NB4 (cell line): ENCODE data around the gene ZIC4.

ENCODE experiments used
- DNase-seq: peaks from one replicate; pipeline ENCODE4 v3.0.0; 2010; ENCODE audit warnings: low read depth
- H3K4me3 ChIP-seq: one replicate; pipeline ENCODE4 v1.5.1; 2011; ENCODE audit warnings: mild to moderate bottlenecking, low read depth, low read length, moderate library complexity
- MYC ChIP-seq: IDR thresholded peaks from 2 replicates; pipeline ENCODE4 v1.6.1; 2011; ENCODE audit warnings: low read depth, low read length
- POLR2A ChIP-seq: IDR thresholded peaks from 2 replicates; pipeline ENCODE4 v1.6.1; 2011; ENCODE audit warnings: mild to moderate bottlenecking; ENCODE audit not compliant: insufficient read length; ENCODE audit errors: extremely low read depth
- TF ChIP-seq, protein P1 (sequence below): IDR thresholded peaks from 2 replicates; pipeline ENCODE4 v1.6.1; 2011; ENCODE audit warnings: low read depth, low read length
- TF ChIP-seq, protein P2 (sequence below): IDR thresholded peaks from one replicate; pipeline ENCODE4 v1.5.1; 2012; ENCODE audit warnings: low read depth, low read length

Gene ZIC4

GRCh38 chr3:147401421-147401820, 4.9 kb downstream of the ZIC4 start:
- no peak for DNase-seq
- no peak overlapping the region for H3K4me3 ChIP-seq
- no peak for TF ChIP-seq POLR2A

DNA sequence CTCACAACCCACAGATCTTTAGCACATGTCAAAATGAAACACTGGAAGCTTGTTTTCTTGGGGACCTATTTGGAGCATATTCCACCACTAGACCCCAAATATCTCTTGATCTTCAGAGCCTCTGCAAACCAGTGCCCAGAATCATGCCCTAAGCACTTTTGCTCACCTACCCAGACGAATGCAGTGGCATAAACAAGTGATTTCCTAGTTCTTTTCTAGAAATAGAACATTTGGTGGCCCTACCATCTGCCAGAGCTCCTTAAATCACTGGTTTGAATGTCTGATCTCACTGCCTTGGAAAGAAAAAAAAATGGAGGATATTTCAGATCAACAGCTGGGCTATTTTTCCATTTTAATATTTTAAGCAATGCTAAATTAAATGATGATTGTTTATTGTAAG, 5.3 kb downstream of the ZIC4 start:
- DNase-seq, result no peak
- TF ChIP-seq, protein P1, sequence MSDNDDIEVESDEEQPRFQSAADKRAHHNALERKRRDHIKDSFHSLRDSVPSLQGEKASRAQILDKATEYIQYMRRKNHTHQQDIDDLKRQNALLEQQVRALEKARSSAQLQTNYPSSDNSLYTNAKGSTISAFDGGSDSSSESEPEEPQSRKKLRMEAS, result no peak
- TF ChIP-seq, protein P2, sequence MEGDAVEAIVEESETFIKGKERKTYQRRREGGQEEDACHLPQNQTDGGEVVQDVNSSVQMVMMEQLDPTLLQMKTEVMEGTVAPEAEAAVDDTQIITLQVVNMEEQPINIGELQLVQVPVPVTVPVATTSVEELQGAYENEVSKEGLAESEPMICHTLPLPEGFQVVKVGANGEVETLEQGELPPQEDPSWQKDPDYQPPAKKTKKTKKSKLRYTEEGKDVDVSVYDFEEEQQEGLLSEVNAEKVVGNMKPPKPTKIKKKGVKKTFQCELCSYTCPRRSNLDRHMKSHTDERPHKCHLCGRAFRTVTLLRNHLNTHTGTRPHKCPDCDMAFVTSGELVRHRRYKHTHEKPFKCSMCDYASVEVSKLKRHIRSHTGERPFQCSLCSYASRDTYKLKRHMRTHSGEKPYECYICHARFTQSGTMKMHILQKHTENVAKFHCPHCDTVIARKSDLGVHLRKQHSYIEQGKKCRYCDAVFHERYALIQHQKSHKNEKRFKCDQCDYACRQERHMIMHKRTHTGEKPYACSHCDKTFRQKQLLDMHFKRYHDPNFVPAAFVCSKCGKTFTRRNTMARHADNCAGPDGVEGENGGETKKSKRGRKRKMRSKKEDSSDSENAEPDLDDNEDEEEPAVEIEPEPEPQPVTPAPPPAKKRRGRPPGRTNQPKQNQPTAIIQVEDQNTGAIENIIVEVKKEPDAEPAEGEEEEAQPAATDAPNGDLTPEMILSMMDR, result no peak
- TF ChIP-seq POLR2A, result no peak
- no peak for TF ChIP-seq MYC
- H3K4me3 ChIP-seq, result no peak overlapping the region

DNA sequence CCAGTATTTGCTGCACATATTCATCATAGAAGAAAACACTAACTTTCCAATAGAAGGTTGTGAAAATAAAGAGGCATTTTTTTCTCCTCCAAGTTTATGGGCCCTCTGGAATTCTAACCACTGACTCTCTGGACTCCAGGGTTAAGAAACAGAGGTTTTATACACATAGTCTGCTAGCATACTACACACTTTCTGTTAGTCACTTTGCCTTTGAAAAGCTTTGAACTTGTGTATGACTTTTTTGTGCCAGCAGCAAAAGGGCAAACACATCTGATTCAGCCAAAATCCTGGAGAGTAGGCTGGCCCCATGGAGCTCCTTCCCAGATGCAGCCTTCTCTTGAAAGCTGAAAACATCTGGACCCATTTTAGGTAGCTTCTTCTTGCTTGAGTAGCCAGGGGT, 6.2 kb downstream of the ZIC4 start:
- DNase-seq, result no peak
- TF ChIP-seq, protein P1, result no peak
- TF ChIP-seq, protein P2, result no peak
- TF ChIP-seq MYC, result no peak
- TF ChIP-seq POLR2A, result no peak
- no peak overlapping the region for H3K4me3 ChIP-seq

- no peak overlapping the region for H3K4me3 ChIP-seq
- DNase-seq, result no peak
- TF ChIP-seq POLR2A, result no peak
- TF ChIP-seq, protein P1, result no peak
These were observed 7.4 kb downstream of the ZIC4 start for GRCh38 chr3:147398813-147399534.

DNA sequence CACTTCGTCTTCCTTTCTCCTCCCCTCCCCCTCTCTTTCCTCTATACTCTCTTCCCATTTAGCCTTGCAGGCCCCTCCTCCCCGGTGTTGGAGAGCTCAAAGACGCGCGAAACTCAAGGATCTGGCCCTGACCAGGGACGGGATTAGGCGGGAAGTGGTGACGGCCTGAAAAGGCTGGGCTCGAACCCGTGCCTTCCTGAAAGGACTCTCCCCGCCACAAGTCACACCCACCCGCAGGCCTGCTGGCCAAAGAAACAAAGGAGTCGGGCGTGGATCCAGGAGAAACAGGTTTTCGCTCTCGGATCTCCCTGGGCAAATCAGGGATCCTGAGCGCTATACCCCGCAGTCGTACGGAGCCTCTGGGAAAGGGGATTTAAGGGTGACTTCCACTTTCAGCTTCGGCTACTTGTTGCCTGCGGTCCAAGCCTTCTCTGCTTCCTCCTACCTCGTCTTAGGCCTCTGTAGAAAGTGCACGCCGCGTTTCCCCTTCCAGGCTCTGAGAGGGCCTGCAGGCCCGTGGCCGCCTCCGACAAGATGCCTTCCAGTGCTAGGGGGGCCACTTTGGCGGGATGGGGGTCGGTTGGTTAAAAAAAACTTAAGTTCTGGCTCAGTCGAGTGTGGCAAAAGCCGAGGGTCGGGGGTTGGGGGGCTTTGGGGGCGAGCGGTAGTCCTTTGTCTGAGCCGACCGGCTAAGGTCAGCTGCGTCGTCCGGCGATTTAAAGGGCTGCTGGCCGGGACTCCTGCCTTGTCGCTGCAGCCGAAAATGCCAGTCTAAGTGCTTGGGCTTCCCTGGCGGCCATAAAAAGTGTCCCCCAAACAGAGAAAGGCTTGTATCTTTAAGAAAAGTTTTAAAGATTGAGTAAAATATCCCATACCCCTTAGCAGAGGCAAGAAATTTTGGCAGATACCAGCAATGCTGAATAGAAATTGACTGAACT, 8.2 kb downstream of the ZIC4 start:
- no peak for DNase-seq
- TF ChIP-seq, protein P1, result no peak
- TF ChIP-seq MYC (no peak), POLR2A (no peak)
- TF ChIP-seq, protein P2, result no peak
- no peak overlapping the region for H3K4me3 ChIP-seq

DNA sequence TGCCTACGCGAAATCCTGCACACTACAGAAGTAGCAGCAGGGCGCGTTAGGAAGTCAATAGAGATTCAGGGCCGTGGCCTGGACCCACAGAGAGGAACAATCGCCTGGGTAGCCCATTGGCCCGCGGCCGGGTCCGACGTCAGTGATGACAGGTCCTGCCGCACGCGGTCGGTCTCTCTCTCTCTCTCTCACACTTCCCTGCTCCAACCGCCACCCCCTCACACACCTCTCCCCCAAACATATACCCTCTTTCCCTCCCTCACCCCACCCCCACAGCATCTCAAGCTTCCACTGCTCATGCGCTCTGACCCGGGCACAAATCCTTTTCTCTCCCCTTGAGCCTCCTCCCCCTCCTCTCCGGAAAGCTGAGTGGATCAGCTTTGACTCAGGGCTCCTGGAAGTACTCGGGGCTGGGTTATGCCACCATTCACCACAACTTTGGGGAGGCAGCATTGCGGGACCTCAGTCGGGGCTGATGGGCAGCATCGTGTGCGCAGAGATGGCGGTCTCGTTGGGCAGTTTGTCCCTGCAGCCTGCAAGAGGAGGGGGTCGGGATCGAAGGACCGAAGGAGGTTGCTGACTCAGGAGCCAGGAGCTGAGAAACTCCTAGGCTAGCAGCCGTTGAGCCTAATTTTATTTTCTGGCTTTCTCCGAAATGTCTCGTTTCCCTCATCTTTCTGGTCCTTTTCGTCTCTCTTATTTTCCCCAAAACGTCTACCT, 9.0 kb downstream of the ZIC4 start:
- H3K4me3 ChIP-seq, result no peak overlapping the region
- TF ChIP-seq, protein P1, result no peak
- no peak for TF ChIP-seq POLR2A
- TF ChIP-seq, protein P2, result no peak
- TF ChIP-seq MYC, result no peak
- no peak for DNase-seq
